ENCODE results near the gene OR14C36.
"Not testable (repeated sequence)": the region's sequence is repeated elsewhere in the genome, so short reads cannot be mapped to it uniquely, and the experiment has no call there.

OR14C36 gene

GRCh38 chr1:248348475-248348874 is at the start of gene OR14C36:
Gene OR14C36, plus strand, starts transcription at chr1:248348775. Its CDS starts 0 bp downstream, at chr1:248348775.
- no peak for DNase-seq

DNA sequence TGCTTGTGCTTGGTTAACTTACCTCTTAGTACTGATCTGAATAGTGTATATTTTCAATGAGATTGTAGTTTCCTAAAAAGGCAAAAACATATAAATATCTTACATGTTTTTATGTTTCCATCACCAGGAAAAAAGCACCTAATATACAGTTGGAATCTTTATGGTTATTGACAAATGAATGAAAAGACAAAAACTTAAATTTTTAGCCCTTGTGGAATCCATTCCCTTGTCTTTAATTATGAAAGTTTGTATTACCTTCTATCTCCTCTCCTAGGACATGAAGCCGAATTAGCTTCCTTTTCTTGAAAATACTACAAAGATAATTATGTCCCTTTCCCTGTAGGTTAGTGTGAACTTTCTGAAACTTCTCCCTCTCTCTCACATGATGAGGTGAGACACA is 45.3 kb upstream of the OR14C36 start, which contains the start of gene OR2T12:
TSS of gene OR2T12 (minus strand) at position 101 of the 400 bp plus-strand sequence. CDS start 7,846 bp downstream, outside the sequence.
- no peak for DNase-seq

DNA sequence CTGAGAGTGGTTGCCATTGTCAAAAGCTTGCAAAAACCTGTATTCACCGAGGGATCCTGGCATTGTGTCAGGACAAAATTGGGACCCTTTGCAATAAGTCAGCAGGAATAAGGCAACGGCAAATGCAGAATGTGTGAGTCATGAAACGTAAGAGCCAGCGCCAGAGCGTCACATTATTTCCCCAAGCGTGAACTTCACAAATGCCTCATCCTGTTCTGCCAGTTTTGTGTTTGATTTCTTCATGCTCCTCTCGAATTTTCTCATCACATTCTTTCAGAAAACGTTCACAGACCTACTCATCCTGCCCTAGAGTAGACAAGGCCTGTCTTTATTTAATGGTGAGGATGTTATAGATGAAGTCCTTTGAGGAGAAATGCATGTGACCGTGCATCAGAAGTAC is 42.9 kb upstream of the OR14C36 start:
- not testable (repeated sequence) for DNase-seq

DNA sequence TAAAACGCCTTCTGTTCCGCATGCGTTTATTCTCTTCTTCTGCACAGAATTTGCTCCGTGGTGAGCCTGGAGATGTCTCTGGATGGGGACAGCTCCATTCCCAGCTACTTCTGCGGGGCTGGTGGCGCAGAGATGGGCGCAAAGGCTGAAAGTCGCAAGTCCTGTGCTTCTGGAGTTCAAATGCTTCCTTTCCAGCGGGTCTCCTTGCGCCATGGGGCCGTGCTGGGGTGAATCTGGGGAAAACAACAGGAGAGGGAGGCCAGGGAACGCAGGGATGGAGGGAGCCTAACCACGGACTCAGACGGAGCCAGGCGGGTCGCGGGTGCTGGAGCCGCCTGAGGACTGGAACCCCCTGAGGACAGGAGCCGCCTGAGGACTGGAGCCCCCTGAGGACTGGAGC is 42.5 kb upstream of the OR14C36 start:
- no peak for DNase-seq

DNA sequence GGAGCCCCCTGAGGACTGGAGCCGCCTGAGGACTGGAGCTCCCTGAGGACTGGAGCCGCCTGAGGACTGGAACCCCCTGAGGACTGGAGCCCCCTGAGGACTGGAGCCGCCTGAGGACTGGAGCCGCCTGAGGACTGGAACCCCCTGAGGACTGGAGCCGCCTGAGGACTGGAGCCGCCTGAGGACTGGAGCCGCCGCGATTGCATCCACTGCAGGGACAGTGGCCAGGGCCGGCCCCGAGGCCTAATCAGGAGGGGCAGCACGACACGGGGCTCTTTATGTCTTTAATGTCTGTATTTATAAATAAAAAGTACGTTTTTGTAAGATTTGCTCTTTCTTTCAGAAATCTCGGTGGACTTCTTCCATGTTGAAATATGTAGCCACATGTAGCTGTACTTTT is 41.8 kb upstream of the OR14C36 start:
- not testable (repeated sequence) for DNase-seq

GRCh38 chr1:248316796-248317195 is 31.8 kb upstream of the OR14C36 start:
- DNase-seq, result no peak

DNA sequence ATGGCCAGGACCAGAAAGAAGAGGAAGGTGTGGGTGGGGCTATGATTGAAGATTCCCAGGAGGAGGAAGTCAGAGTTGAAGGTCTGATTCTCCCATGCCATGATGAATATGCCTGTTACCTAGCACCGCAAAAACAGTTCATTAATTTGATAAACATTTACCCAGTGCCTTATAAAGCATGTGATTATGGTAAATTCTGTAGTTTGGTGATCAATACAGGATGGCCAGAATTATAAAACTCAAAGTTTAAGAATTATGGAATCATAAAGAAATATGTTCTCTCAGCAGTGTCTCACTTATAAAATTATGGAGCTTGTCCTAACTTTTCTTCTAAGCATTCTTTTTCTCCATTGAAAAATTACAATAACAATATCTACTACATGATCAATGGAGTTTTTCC is 24.1 kb upstream of the OR14C36 start, which contains the start of gene OR2M7:
TSS of gene OR2M7 (minus strand) at position 101 of the 400 bp plus-strand sequence. CDS start at position 101, 0 bp downstream.
- no peak for DNase-seq

DNA sequence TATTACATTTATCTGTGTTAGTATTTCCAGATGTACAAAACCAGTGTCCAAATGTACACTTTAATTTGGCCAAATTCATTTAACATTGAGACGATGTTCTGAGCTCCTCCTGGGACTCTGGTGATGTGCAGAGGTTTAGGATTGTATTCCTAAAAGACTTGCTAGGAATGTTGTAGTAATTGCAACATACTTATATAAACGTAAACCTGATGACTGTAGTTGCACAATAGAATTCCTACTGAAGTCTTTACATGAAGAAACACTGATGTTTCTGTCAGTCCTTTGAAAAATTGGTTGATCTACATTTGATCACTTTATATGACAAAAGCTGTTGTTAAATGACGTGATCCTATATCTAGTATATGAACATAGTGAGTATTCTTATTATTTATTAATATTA is 5.1 kb upstream of the OR14C36 start:
- DNase-seq, result no peak

GRCh38 chr1:248359415-248359814 is 10.8 kb downstream of the OR14C36 start:
- DNase-seq, result no peak

DNA sequence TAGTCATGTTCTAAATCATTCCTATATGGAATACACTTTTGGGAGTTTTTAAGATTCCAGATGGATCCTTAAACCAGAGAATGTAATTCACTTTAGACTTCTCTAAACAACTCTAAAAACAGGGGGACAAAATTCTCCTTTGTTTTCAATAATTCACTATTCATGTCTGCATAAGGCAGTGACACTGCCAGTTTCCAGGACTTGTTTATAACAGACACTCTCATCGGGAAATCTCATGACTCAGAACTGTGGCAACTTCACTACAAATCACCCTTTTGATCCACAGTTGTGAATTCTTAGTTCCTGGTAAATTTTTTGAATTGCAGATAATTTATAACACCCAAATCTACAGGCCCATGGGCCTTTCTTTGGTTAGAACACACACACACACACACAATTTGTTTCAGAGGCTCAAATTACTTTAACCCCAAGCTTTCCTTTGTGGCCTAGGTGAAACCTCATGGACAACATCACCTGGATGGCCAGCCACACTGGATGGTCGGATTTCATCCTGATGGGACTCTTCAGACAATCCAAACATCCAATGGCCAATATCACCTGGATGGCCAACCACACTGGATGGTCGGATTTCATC is 12.6 kb downstream of the OR14C36 start, which contains the start of gene OR2T4:
TSS of gene OR2T4 (plus strand) at position 545 of the 595 bp plus-strand sequence. CDS start at position 545, 0 bp downstream.
- DNase-seq, result no peak

DNA sequence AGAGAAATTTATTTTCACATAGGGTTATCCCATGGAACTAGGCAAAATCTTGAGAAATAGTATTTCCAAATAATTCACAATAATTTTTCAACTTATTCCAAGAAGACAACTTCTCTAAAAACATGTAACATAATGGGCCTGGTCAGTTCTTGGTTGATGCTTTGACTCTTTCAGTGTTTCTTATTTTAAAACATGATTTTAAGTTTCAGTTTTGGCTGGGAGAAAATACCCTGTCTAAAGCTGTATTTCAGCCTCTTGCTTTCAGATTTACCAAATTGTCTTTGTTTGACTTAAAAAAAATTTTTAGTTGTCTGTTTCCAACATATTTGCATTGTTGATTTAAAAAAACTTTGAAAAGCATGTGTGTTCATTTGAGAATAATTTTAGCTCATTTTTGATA is 18.0 kb downstream of the OR14C36 start:
- no peak for DNase-seq

DNA sequence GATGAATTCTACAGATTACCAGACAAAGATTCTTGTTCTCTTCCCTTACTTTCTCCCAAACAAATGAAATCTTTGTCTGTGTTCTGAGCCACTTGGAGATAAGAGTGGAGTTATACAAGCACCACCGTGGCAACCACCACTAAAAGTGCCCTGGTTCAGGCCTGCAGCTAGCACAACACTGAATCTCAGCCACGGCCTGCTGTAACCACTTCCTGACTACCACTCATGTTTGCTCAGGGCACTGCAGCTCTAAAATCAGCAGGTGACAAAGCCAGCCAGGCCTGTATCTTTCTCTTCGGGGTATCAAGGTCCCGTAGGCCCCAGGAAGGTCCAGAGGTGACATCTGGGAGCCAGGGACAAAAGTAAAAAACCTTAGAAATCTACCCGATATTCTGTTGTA is 23.8 kb downstream of the OR14C36 start:
- no peak for DNase-seq

- DNase-seq, result no peak
These were observed 25.2 kb downstream of the OR14C36 start for GRCh38 chr1:248373761-248374160.

DNA sequence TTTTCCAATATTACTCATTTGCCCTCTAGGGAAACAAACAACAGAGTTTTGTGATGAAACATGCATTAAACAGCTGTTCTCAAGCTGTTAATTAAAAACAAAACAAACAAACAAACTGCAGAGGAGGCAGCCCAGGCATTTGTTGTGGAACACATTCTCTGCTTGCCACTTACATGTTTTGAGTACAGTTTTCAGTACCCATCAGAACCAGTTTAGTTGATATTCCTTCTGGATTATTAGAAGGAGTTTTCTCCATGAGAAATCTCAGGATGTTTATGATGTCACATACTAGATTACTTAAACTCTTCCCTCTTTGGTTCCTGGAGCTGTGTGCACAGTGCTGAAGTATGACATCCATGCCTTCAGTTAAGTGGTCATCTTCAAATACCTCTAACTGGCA is 26.9 kb downstream of the OR14C36 start, which contains the start of gene OR2T6:
TSS of gene OR2T6 (plus strand) at position 301 of the 400 bp plus-strand sequence. CDS start 11,863 bp downstream, outside the sequence.
- DNase-seq, result no peak

- no peak for DNase-seq
These were observed 28.3 kb downstream of the OR14C36 start for GRCh38 chr1:248376916-248377315.

- DNase-seq, result no peak
These were observed 32.3 kb downstream of the OR14C36 start for GRCh38 chr1:248380854-248381253.

DNA sequence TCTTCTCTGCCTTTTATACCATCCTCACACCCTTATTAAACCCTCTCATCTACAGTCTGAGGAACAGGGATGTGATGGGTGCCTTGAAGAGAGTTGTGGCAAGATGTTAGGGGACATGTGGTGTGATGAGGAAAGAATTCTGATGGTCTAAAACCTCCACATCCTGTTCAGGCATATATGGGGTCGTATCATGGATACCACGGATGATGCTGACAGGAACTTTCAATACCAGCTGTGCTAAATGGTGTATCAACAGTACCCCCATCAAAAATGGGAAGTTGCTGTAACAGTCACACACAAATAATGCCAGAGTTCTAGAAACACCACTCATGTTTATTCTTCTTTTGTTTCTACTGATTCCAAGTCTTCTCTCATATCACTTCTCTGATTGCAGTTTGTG is 39.9 kb downstream of the OR14C36 start:
- no peak for DNase-seq

DNA sequence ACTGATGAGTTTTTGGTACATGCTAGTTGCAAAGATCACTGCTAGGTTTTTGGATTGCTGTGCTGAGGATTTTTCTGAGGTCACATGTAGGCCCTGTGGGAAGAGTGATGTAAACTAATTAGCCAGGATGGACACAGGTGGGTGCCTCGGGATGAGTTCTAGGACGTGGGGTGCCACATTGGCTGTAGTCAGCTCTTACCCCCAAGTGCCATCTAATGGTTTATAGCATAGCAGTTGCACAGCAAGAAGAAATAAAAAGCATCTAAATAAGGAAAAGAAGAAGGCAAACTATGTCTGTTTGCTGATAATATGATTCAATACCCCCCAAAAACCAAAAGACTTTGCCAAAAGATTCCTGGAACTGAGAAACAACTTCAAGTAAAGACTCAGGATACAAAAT is 44.5 kb downstream of the OR14C36 start:
- DNase-seq, result no peak
